HCT116 (cell line): Measurements from ENCODE around the gene ADK.

ENCODE experiments used
- CBX3 ChIP-seq: IDR thresholded peaks from 2 replicates; pipeline ENCODE4 v1.6.1; 2012; ENCODE audit warnings: low read depth
- CEBPB ChIP-seq: IDR thresholded peaks from 2 replicates; pipeline ENCODE4 v1.6.1; 2012; ENCODE audit warnings: low read depth
- JUND ChIP-seq: IDR thresholded peaks from 2 replicates; pipeline ENCODE4 v1.6.1; 2012
- POLR2A ChIP-seq: IDR thresholded peaks from 2 replicates; pipeline ENCODE4 v1.7.0; 2011; ENCODE audit warnings: borderline replicate concordance; ENCODE audit not compliant: insufficient read depth, insufficient read length; ENCODE audit errors: extremely low read depth
- POLR2AphosphoS5 ChIP-seq: IDR thresholded peaks from 2 replicates; pipeline ENCODE4 v1.6.1; 2011; ENCODE audit warnings: mild to moderate bottlenecking, low read depth, low read length, moderate library complexity
- RAD21 ChIP-seq: IDR thresholded peaks from 2 replicates; pipeline ENCODE4 v1.6.1; 2012; ENCODE audit warnings: low read depth, mild to moderate bottlenecking
- SIN3A ChIP-seq: IDR thresholded peaks from 2 replicates; pipeline ENCODE4 v1.6.1; 2012; ENCODE audit warnings: low read depth
- YY1 ChIP-seq: IDR thresholded peaks from 2 replicates; pipeline ENCODE4 v1.6.1; 2011; ENCODE audit warnings: low read length, low read depth, moderate library complexity, mild to moderate bottlenecking; ENCODE audit not compliant: insufficient replicate concordance; ENCODE audit errors: extremely low read depth
- ZNF274 ChIP-seq: fragments of 200-500 bp; sonication (Bioruptor generic); IDR thresholded peaks from 2 replicates; pipeline ENCODE4 v1.6.1; 2014; ENCODE audit warnings: mild to moderate bottlenecking, low read depth, low read length, inconsistent platforms
- TF ChIP-seq, protein P1 (sequence below), 3 experiments: fragments of 200-600 bp in 1 of 3; sonication (generic) in 1 of 3; IDR thresholded peaks in 2 of 3; conservative IDR thresholded peaks in 1 of 3; 2 replicates each; pipeline ENCODE4 v1.5.1; 2012 to 2017; ENCODE audit warnings: low read depth in 2 of 3, low read length in 2 of 3, antibody characterized with exemption in 1 of 3, borderline replicate concordance in 1 of 3, control low read depth in 1 of 3, mild to moderate bottlenecking in 1 of 3, mixed read lengths in 1 of 3, mixed run types in 1 of 3, moderate library complexity in 1 of 3; ENCODE audit not compliant: insufficient read depth in 1 of 3
- TF ChIP-seq, protein P2 (sequence below): IDR thresholded peaks from 2 replicates; pipeline ENCODE4 v1.6.1; 2012
- TF ChIP-seq, protein P3 (sequence below): IDR thresholded peaks from 2 replicates; pipeline ENCODE4 v1.6.1; 2012
- TF ChIP-seq, protein P4 (sequence below): IDR thresholded peaks from 2 replicates; pipeline ENCODE4 v1.6.1; 2011; ENCODE audit warnings: mild to moderate bottlenecking, low read length, moderate library complexity; ENCODE audit not compliant: insufficient replicate concordance; ENCODE audit errors: extremely low read depth
- TF ChIP-seq, protein P5 (sequence below): IDR thresholded peaks from 2 replicates; pipeline ENCODE4 v1.6.1; 2012; ENCODE audit warnings: low read depth

DNA sequence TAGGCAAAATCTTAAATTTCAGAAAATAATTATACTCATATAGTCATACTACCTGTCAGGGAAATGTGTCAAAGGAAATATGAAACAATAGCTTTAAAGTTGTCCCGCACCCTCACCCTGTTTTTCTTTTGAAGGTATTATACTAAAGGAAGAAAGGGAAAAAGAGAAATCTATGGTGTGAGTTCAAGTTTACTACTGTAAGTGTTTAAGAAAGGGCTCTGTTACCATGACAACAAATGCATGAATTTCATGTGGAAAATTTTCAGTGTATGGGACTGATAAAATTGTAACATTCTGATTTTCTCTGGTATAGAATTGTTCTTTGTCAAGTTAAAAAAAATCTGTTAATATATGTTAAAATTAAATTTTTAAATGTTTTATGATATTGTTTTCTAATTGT lies 229.8 kb downstream of the ADK start:
- TF ChIP-seq, protein P1, sequence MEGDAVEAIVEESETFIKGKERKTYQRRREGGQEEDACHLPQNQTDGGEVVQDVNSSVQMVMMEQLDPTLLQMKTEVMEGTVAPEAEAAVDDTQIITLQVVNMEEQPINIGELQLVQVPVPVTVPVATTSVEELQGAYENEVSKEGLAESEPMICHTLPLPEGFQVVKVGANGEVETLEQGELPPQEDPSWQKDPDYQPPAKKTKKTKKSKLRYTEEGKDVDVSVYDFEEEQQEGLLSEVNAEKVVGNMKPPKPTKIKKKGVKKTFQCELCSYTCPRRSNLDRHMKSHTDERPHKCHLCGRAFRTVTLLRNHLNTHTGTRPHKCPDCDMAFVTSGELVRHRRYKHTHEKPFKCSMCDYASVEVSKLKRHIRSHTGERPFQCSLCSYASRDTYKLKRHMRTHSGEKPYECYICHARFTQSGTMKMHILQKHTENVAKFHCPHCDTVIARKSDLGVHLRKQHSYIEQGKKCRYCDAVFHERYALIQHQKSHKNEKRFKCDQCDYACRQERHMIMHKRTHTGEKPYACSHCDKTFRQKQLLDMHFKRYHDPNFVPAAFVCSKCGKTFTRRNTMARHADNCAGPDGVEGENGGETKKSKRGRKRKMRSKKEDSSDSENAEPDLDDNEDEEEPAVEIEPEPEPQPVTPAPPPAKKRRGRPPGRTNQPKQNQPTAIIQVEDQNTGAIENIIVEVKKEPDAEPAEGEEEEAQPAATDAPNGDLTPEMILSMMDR (IDR thresholded peaks at IDR 0.05 in 2 of 3, conservative IDR thresholded peaks at IDR 0.05 in 1 of 3; ENCODE audit: borderline replicate concordance in 1 of 3, insufficient read depth in 1 of 3, low read depth in 2 of 3, low read length in 2 of 3): no peak
- TF ChIP-seq YY1 (no peak), ZNF274 (no peak), JUND (no peak), POLR2A (no peak), SIN3A (no peak), CEBPB (no peak), CBX3 (no peak), RAD21 (no peak), POLR2AphosphoS5 (no peak)
- TF ChIP-seq, protein P2, sequence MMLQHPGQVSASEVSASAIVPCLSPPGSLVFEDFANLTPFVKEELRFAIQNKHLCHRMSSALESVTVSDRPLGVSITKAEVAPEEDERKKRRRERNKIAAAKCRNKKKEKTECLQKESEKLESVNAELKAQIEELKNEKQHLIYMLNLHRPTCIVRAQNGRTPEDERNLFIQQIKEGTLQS: no peak
- TF ChIP-seq, protein P3, sequence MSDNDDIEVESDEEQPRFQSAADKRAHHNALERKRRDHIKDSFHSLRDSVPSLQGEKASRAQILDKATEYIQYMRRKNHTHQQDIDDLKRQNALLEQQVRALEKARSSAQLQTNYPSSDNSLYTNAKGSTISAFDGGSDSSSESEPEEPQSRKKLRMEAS: no peak
- TF ChIP-seq, protein P4, sequence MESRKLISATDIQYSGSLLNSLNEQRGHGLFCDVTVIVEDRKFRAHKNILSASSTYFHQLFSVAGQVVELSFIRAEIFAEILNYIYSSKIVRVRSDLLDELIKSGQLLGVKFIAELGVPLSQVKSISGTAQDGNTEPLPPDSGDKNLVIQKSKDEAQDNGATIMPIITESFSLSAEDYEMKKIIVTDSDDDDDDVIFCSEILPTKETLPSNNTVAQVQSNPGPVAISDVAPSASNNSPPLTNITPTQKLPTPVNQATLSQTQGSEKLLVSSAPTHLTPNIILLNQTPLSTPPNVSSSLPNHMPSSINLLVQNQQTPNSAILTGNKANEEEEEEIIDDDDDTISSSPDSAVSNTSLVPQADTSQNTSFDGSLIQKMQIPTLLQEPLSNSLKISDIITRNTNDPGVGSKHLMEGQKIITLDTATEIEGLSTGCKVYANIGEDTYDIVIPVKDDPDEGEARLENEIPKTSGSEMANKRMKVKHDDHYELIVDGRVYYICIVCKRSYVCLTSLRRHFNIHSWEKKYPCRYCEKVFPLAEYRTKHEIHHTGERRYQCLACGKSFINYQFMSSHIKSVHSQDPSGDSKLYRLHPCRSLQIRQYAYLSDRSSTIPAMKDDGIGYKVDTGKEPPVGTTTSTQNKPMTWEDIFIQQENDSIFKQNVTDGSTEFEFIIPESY: no peak
- TF ChIP-seq, protein P5, sequence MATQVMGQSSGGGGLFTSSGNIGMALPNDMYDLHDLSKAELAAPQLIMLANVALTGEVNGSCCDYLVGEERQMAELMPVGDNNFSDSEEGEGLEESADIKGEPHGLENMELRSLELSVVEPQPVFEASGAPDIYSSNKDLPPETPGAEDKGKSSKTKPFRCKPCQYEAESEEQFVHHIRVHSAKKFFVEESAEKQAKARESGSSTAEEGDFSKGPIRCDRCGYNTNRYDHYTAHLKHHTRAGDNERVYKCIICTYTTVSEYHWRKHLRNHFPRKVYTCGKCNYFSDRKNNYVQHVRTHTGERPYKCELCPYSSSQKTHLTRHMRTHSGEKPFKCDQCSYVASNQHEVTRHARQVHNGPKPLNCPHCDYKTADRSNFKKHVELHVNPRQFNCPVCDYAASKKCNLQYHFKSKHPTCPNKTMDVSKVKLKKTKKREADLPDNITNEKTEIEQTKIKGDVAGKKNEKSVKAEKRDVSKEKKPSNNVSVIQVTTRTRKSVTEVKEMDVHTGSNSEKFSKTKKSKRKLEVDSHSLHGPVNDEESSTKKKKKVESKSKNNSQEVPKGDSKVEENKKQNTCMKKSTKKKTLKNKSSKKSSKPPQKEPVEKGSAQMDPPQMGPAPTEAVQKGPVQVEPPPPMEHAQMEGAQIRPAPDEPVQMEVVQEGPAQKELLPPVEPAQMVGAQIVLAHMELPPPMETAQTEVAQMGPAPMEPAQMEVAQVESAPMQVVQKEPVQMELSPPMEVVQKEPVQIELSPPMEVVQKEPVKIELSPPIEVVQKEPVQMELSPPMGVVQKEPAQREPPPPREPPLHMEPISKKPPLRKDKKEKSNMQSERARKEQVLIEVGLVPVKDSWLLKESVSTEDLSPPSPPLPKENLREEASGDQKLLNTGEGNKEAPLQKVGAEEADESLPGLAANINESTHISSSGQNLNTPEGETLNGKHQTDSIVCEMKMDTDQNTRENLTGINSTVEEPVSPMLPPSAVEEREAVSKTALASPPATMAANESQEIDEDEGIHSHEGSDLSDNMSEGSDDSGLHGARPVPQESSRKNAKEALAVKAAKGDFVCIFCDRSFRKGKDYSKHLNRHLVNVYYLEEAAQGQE: no peak
